IMR-90 (cell line): ENCODE results near the gene RPS27A. TPM values are rescaled to one million over a fixed set of nuclear protein-coding genes. Genes with fewer than 3 reads are reported as not detected.

ENCODE experiments used
- ATAC-seq: fragments of 200-7000 bp; cut with Tn5 transposase; 2 replicates; pipeline ENCODE4 v1.9.1; 2020; ENCODE audit warnings: low read depth, mild to moderate bottlenecking, moderate library complexity
- BruUV-seq: library from RNA; stranded (reverse); fragments of 400-500 nt; replicated peaks from 2 replicates; lab custom pipeline; 2021; lab: Mats Ljungman, UMichigan
- CTCF ChIA-PET: fragments of 300-600 bp; formaldehyde crosslinking; extraction: SDS; loops from one replicate; lab custom pipeline; 2021; ENCODE audit warnings: antibody characterized with exemption; lab: Yijun Ruan, JAX
- POLR2A ChIA-PET: fragments of 300-600 bp; sonication (Branson Sonifier 250); formaldehyde crosslinking; loops from one replicate; lab custom pipeline; 2022; ENCODE audit warnings: antibody characterized with exemption; ENCODE audit not compliant: unreplicated experiment; lab: Charles Lee
- DNase-seq: peaks from one replicate; pipeline ENCODE4 v3.0.0; 2013
- H2AFZ ChIP-seq: replicated peaks from 2 replicates; pipeline ENCODE3; 2013; ENCODE audit warnings: low read length, mild to moderate bottlenecking; ENCODE audit not compliant: poor library complexity
- H2AK5ac ChIP-seq: 2 replicates; pipeline ENCODE4 v1.6.1; 2013; ENCODE audit warnings: low read depth, low read length, inconsistent platforms
- H2AK9ac ChIP-seq: replicated peaks from 2 replicates; pipeline ENCODE3; 2013; ENCODE audit warnings: mild to moderate bottlenecking, low read depth, low read length, moderate library complexity; ENCODE audit not compliant: poor library complexity
- H2BK120ac ChIP-seq: 2 replicates; pipeline ENCODE4 v1.6.1; 2013; ENCODE audit warnings: low read depth, low read length, inconsistent platforms
- H2BK15ac ChIP-seq: 3 replicates; pipeline ENCODE4 v1.6.1; 2013; ENCODE audit warnings: low read depth, low read length, inconsistent platforms
- H2BK20ac ChIP-seq: 2 replicates; pipeline ENCODE4 v1.6.1; 2013; ENCODE audit warnings: low read depth, mild to moderate bottlenecking, inconsistent platforms, low read length, moderate library complexity
- H2BK5ac ChIP-seq: 2 replicates; pipeline ENCODE4 v1.6.1; 2013; ENCODE audit warnings: mild to moderate bottlenecking, low read depth, low read length, inconsistent platforms; ENCODE audit not compliant: poor library complexity, severe bottlenecking
- H3K14ac ChIP-seq: replicated peaks from 2 replicates; pipeline ENCODE4 v1.6.1; 2013; ENCODE audit warnings: low read depth, low read length, inconsistent platforms
- H3K18ac ChIP-seq: 2 replicates; pipeline ENCODE4 v1.6.1; 2013; ENCODE audit warnings: low read depth, low read length, control low read depth
- H3K23ac ChIP-seq: 2 replicates; pipeline ENCODE4 v1.6.1; 2013; ENCODE audit warnings: low read depth, low read length, inconsistent platforms
- H3K27ac ChIP-seq: 2 replicates; pipeline ENCODE4 v1.5.1; 2013; ENCODE audit warnings: mild to moderate bottlenecking, control low read depth, low read length; ENCODE audit not compliant: insufficient read depth
- H3K27me3 ChIP-seq: 2 replicates; pipeline ENCODE4 v1.6.1; 2013; ENCODE audit warnings: low read length; ENCODE audit not compliant: control insufficient read depth, insufficient read depth
- H3K36me3 ChIP-seq: 2 replicates; pipeline ENCODE4 v1.6.1; 2013; ENCODE audit warnings: low read length, mixed read lengths; ENCODE audit not compliant: control insufficient read depth, insufficient read depth
- H3K4ac ChIP-seq: 2 replicates; pipeline ENCODE4 v1.6.1; 2013; ENCODE audit warnings: low read depth, low read length, inconsistent platforms
- H3K4me1 ChIP-seq: 2 replicates; pipeline ENCODE4 v1.6.1; 2013; ENCODE audit warnings: low read length, mixed read lengths; ENCODE audit not compliant: control insufficient read depth, insufficient read depth
- H3K4me2 ChIP-seq: 2 replicates; pipeline ENCODE4 v1.6.1; 2013; ENCODE audit warnings: low read depth, mild to moderate bottlenecking, control low read depth, low read length, moderate library complexity
- H3K4me3 ChIP-seq: 2 replicates; pipeline ENCODE4 v1.5.1; 2013; ENCODE audit warnings: low read depth, mild to moderate bottlenecking, control low read depth, low read length, moderate library complexity; ENCODE audit not compliant: insufficient read depth
- H3K56ac ChIP-seq: 2 replicates; pipeline ENCODE4 v1.6.1; 2013; ENCODE audit warnings: low read length, inconsistent platforms; ENCODE audit not compliant: insufficient read depth; ENCODE audit errors: extremely low read depth
- H3K79me1 ChIP-seq, 2 experiments: 2 replicates each; pipeline ENCODE4 v1.6.1; 2013; ENCODE audit warnings: low read length in 2 of 2, inconsistent platforms in 1 of 2, low read depth in 1 of 2
- H3K9ac ChIP-seq: 2 replicates; pipeline ENCODE4 v1.6.1; 2013; ENCODE audit warnings: low read depth, low read length, control low read depth
- H3K9me1 ChIP-seq: 2 replicates; pipeline ENCODE4 v1.6.1; 2013; ENCODE audit warnings: low read length, inconsistent platforms; ENCODE audit not compliant: insufficient read depth
- H3K9me3 ChIP-seq: 2 replicates; pipeline ENCODE4 v1.6.1; 2013; ENCODE audit warnings: low read length; ENCODE audit not compliant: control insufficient read depth, insufficient read depth
- H4K20me1 ChIP-seq: 2 replicates; pipeline ENCODE4 v1.6.1; 2013; ENCODE audit warnings: low read length, inconsistent platforms; ENCODE audit not compliant: insufficient read depth
- H4K5ac ChIP-seq: 2 replicates; pipeline ENCODE4 v1.6.1; 2013; ENCODE audit warnings: mild to moderate bottlenecking, low read depth, low read length, control low read depth
- H4K8ac ChIP-seq, 2 experiments: 2 replicates each; pipeline ENCODE4 v1.6.1; 2013; ENCODE audit warnings: low read depth in 2 of 2, low read length in 2 of 2, control low read depth in 1 of 2, inconsistent platforms in 1 of 2
- H4K91ac ChIP-seq: 2 replicates; pipeline ENCODE4 v1.6.1; 2013; ENCODE audit warnings: low read depth, low read length, inconsistent platforms; ENCODE audit not compliant: insufficient read depth
- CHD1 ChIP-seq: IDR thresholded peaks from 2 replicates; pipeline ENCODE4 v1.6.1; 2012; ENCODE audit warnings: low read depth, low read length, improper control_type of control experiment
- FOS ChIP-seq: fragments of 150-350 bp; IDR thresholded peaks from 2 replicates; pipeline ENCODE4 v1.6.1; 2016; ENCODE audit warnings: low read depth, low read length
- MXI1 ChIP-seq: IDR thresholded peaks from 2 replicates; pipeline ENCODE4 v1.6.1; 2012; ENCODE audit warnings: low read depth, mild to moderate bottlenecking, low read length, moderate library complexity, borderline replicate concordance
- NFE2L2 ChIP-seq: fragments of 150-350 bp; IDR thresholded peaks from 2 replicates; pipeline ENCODE4 v1.6.1; 2016; ENCODE audit warnings: low read depth, mild to moderate bottlenecking, low read length
- SMC3 ChIP-seq: fragments of 150-350 bp; IDR thresholded peaks from 2 replicates; pipeline ENCODE4 v1.6.1; 2016; ENCODE audit warnings: low read depth, mild to moderate bottlenecking, antibody characterized with exemption, low read length, moderate library complexity
- WGBS, 2 experiments: methylation state at CpG; one replicate each; pipeline versions ENCODE4 v1.1.5 to v1.1.7; 2013; ENCODE audit warnings: missing lambda C conversion rate in 2 of 2; ENCODE audit not compliant: insufficient read length in 1 of 2; ENCODE audit errors: extremely low coverage in 2 of 2; 5-methylcytosine and 5-hydroxymethylcytosine counted together
- dilution Hi-C: fragments of 300-500 bp; cut with HindIII; formaldehyde crosslinking; loops from one replicate; pipeline ENCODE4 v1.14.3; 2018; ENCODE audit warnings: low sequenced_read_pairs; ENCODE audit not compliant: unreplicated experiment
- in situ Hi-C: fragments of 300-500 bp; cut with MboI; formaldehyde crosslinking; loops from 3 replicates; pipeline ENCODE4 v1.14.3; 2019; ENCODE audit warnings: low sequenced_read_pairs, inconsistent platforms, mixed read lengths
- intact Hi-C: fragments of 100-400 bp; cut with micrococcal nuclease; formaldehyde crosslinking; loops from 2 replicates; pipeline ENCODE4 v1.10.0; 2022
- polyA plus RNA-seq, 3 experiments: library from polyadenylated mRNA; depleted of rRNA; stranded (reverse); fragments of >200 nt; gene quantifications; 2 replicates each; pipeline ENCODE4 v1.2.3, GENCODE V29; 2012; ENCODE audit warnings: low replicate concordance in 1 of 3
- total RNA-seq: library from RNA; depleted of rRNA; stranded (reverse); fragments of >200 nt; gene quantifications from 2 replicates; pipeline ENCODE4 v1.2.3, GENCODE V29; 2012

The RPS27A gene
- total and polyA plus RNA-seq, 2 of the 4 experiments (the other 2 are of a cell fraction), result 496 to 1,421 TPM

DNA sequence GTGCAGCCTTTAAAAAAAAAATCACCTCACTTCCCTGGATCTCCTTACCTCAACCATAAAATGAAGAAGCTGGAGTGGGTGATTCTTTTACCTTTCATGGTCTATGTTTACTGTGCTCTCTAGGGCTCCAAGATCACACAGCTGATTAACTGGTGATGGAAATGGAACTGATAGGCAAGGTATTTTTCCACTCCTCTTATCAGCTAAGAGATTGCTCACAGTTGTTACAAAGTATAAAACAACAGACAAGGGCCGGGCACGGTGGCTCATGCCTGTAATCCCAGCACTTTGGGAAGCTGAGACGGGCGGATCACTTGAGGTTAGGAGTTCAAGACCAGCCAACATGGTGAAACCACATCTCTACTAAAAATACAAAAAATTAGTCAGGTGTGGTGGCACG lies 14.5 kb downstream of the RPS27A start:
- Histone ChIP-seq H3K14ac (no peak overlapping the region), H2AFZ (no peak overlapping the region), H4K91ac (no peak overlapping the region), H3K9ac (no peak overlapping the region), H2BK5ac (no peak overlapping the region), H2BK15ac (no peak overlapping the region), H4K20me1 (no peaks in the 10 kb centered on the region), H3K4me3 (no peak overlapping the region), H3K4me2 (no peak overlapping the region), H3K56ac (no peak overlapping the region), H3K9me1 (0 out of 2 replicates have a peak, but pooled peaks cover 3% of the 10 kb centered on the region), H4K5ac (no peak overlapping the region), H2BK120ac (no peak overlapping the region), H3K27me3 (no peaks in the 10 kb centered on the region), H2BK20ac (no peak overlapping the region), H3K4me1 (no peaks in the 10 kb centered on the region), H3K9me3 (no peaks in the 10 kb centered on the region), H3K36me3 (peaks cover 20% of the 10 kb centered on the region), H4K8ac (no peak overlapping the region), H3K79me1 (no peaks in the 10 kb centered on the region; a peak in 1 of 4 replicates), H3K27ac (no peak overlapping the region), H3K4ac (no peak overlapping the region), H2AK9ac (no peak overlapping the region), H2AK5ac (no peak overlapping the region), H3K23ac (no peak overlapping the region), H3K18ac (no peak overlapping the region)
- TF ChIP-seq FOS, result no peak
- TF ChIP-seq CHD1, result no peak
- no peak for TF ChIP-seq SMC3
- TF ChIP-seq MXI1, result no peak
- no peak for TF ChIP-seq NFE2L2
- no CpG with 5 or more reads among the region's 5 CpGs for WGBS, 2 experiments
- dilution Hi-C loops (no loop called here), intact Hi-C loops (no loop called here), in situ Hi-C loops (no loop called here)
- CTCF ChIA-PET, result no interaction called here
- ATAC-seq, result no peak
- POLR2A ChIA-PET, result no interaction called here
- BruUV-seq, result no TSS peak
- no peak for DNase-seq
